ENCODE results near the gene DLG2.

- TF ChIP-seq, protein P1, sequence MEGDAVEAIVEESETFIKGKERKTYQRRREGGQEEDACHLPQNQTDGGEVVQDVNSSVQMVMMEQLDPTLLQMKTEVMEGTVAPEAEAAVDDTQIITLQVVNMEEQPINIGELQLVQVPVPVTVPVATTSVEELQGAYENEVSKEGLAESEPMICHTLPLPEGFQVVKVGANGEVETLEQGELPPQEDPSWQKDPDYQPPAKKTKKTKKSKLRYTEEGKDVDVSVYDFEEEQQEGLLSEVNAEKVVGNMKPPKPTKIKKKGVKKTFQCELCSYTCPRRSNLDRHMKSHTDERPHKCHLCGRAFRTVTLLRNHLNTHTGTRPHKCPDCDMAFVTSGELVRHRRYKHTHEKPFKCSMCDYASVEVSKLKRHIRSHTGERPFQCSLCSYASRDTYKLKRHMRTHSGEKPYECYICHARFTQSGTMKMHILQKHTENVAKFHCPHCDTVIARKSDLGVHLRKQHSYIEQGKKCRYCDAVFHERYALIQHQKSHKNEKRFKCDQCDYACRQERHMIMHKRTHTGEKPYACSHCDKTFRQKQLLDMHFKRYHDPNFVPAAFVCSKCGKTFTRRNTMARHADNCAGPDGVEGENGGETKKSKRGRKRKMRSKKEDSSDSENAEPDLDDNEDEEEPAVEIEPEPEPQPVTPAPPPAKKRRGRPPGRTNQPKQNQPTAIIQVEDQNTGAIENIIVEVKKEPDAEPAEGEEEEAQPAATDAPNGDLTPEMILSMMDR (conservative IDR thresholded peaks at IDR 0.05; ENCODE audit: low read length) = no peak
- no peak for TF ChIP-seq EZH2phosphoT487 (IDR thresholded peaks at IDR 0.05; ENCODE audit: borderline replicate concordance, low read depth, low read length)
These were observed 1537.8 kb downstream of the DLG2 start for GRCh38 chr11:84089072-84090057.
